HCT116 (cell line): ENCODE data around the gene ARHGAP23.

Experiments
- POLR2AphosphoS5 ChIP-seq: IDR thresholded peaks from 2 replicates; pipeline ENCODE4 v1.6.1; 2011; ENCODE audit warnings: mild to moderate bottlenecking, low read depth, low read length, moderate library complexity
- TCF7L2 ChIP-seq: IDR thresholded peaks from 2 replicates; pipeline ENCODE4 v1.7.0; 2011; ENCODE audit warnings: borderline replicate concordance, inconsistent platforms; ENCODE audit not compliant: insufficient read depth, insufficient read length; ENCODE audit errors: extremely low read depth
- TF ChIP-seq, protein P1 (sequence below), 3 experiments: fragments of 200-600 bp in 1 of 3; sonication (generic) in 1 of 3; IDR thresholded peaks in 2 of 3; conservative IDR thresholded peaks in 1 of 3; 2 replicates each; pipeline ENCODE4 v1.5.1; 2012 to 2017; ENCODE audit warnings: low read depth in 2 of 3, low read length in 2 of 3, antibody characterized with exemption in 1 of 3, borderline replicate concordance in 1 of 3, control low read depth in 1 of 3, mild to moderate bottlenecking in 1 of 3, mixed read lengths in 1 of 3, mixed run types in 1 of 3, moderate library complexity in 1 of 3; ENCODE audit not compliant: insufficient read depth in 1 of 3

DNA sequence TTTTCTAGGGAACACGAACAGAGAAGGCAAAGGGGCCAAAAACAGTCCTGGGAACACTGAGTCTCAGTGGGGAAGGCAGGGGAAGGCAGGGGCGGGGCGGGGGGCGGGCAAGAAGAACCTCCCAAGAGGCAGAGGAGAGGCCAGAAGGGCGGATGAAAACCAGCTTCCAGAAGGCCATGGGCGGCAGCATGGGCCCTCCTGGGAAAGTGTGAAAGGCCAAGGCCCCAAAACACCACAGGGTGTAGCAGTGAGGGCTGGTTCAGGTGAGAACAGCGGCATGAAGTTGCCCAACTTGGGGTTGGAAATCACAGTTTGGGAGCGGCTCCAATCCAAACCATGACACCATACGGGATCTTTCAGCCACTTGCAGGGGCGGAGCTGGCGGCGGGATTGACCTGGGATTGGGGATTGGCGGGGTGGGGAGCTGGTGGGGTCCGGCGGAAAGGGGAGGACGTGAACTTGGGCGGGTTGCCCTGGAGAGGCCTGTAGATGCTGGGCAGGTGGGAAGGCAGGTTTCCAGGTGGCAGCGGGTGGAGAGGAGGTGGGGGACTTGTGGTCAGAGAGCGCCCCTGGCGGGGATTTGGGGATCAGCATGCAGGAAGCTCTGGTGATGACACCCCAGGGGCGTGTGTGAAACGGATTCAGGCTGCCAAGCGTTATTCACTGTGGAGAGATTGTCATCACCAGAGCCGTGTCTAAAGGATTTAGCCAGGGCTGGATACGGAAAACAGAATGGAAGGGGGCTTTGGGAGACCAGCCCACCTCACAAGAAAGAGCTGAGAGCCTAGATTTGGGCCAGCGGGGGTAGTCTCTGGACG is 80.9 kb downstream of the ARHGAP23 start:
- TF ChIP-seq TCF7L2: no peak
- TF ChIP-seq POLR2AphosphoS5: no peak
- TF ChIP-seq, protein P1, sequence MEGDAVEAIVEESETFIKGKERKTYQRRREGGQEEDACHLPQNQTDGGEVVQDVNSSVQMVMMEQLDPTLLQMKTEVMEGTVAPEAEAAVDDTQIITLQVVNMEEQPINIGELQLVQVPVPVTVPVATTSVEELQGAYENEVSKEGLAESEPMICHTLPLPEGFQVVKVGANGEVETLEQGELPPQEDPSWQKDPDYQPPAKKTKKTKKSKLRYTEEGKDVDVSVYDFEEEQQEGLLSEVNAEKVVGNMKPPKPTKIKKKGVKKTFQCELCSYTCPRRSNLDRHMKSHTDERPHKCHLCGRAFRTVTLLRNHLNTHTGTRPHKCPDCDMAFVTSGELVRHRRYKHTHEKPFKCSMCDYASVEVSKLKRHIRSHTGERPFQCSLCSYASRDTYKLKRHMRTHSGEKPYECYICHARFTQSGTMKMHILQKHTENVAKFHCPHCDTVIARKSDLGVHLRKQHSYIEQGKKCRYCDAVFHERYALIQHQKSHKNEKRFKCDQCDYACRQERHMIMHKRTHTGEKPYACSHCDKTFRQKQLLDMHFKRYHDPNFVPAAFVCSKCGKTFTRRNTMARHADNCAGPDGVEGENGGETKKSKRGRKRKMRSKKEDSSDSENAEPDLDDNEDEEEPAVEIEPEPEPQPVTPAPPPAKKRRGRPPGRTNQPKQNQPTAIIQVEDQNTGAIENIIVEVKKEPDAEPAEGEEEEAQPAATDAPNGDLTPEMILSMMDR (IDR thresholded peaks at IDR 0.05 in 2 of 3, conservative IDR thresholded peaks at IDR 0.05 in 1 of 3; ENCODE audit: borderline replicate concordance in 1 of 3, insufficient read depth in 1 of 3, low read depth in 2 of 3, low read length in 2 of 3): peak; percentile 53 to 91 (median 81); a peak in 5 of 6 replicates
